ENCODE results near the gene CBX4. TPM values are rescaled to one million over a fixed set of nuclear protein-coding genes. Genes with fewer than 3 reads are reported as not detected.

The CBX4 gene
- total RNA-seq, 6 donors from 2014 or later = 17.0 to 33.3 (median 25.0) TPM

GRCh38 chr17:79806446-79806760, 32.8 kb downstream of the CBX4 start:
- no peak for ATAC-seq (ENCODE audit: low FRiP score in 2 of 2)
- 0 to 12% methylated on average over 1 to 4 of the region's 4 CpGs for WGBS, 2 donors
- peaks cover 32 to 45% (median 39%) of the 10 kb centered on the region in 4 donors for H3K4me1 ChIP-seq

DNA sequence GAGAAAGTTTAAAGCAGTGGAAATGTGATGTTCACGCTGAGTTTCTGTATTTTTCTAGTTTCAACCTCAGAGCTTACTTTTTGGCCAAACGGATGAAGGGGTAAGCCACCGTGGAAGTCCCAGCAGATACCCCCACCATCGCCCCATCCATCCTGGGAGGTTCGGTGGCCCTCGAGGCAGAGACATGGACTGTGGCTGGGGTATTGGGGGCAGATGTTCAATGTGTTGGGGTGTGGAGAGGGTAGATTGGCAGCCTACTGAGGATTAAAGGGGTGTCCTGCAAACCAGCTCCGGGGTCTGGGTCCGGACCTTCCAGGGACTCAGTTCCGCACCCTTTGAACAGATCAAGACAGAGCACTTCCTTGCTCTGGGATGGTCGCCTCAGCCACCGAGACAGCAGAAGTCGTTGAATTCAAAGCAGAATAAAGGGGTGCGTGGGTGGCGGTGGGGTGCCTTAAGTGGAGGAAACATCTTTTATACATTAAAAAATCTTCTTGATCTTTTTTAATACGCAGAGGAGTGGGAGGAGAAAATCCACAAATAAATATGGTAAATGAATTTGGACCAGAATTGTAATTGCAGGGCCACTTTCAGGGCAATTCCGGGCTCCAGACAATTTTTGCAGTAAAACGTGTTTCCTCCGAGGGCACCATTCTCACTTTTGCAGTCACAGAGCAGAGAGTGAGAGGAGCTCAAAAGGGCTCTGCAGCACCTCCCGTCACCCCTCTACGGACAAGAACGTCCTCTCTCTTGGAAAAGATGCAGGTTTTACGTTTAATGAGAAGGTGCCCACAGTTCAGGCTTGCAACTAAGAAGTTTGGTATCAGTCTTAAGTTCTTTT, 34.2 kb downstream of the CBX4 start:
- Histone ChIP-seq H3K9me3 (no peaks in the 10 kb centered on the region), H3K4me3 (no peak overlapping the region), H3K36me3 (no peaks in the 10 kb centered on the region), H3K27ac (no peak overlapping the region), H3K27me3 (peaks cover 7 to 98% (median 86%) of the 10 kb centered on the region in 4 donors), H3K4me1 (peaks cover 33 to 45% (median 41%) of the 10 kb centered on the region in 4 donors)
- DNase-seq (no peak), ATAC-seq (ENCODE audit: low FRiP score in 2 of 2) (no peak)
- TF ChIP-seq EP300 (IDR thresholded peaks at IDR 0.05) (no peak), POLR2AphosphoS5 (IDR thresholded peaks at IDR 0.05) (no peak)
- TF ChIP-seq, protein P1, sequence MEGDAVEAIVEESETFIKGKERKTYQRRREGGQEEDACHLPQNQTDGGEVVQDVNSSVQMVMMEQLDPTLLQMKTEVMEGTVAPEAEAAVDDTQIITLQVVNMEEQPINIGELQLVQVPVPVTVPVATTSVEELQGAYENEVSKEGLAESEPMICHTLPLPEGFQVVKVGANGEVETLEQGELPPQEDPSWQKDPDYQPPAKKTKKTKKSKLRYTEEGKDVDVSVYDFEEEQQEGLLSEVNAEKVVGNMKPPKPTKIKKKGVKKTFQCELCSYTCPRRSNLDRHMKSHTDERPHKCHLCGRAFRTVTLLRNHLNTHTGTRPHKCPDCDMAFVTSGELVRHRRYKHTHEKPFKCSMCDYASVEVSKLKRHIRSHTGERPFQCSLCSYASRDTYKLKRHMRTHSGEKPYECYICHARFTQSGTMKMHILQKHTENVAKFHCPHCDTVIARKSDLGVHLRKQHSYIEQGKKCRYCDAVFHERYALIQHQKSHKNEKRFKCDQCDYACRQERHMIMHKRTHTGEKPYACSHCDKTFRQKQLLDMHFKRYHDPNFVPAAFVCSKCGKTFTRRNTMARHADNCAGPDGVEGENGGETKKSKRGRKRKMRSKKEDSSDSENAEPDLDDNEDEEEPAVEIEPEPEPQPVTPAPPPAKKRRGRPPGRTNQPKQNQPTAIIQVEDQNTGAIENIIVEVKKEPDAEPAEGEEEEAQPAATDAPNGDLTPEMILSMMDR (IDR thresholded peaks at IDR 0.05) = no peak
- WGBS, 2 donors = 13 to 21% methylated on average over 22 of the region's 22 CpGs

More at GRCh38 chr17:79806446-79806760, 32.8 kb downstream of the CBX4 start:
- Histone ChIP-seq H3K36me3 (no peaks in the 10 kb centered on the region), H3K9me3 (no peaks in the 10 kb centered on the region), H3K27me3 (peaks cover 10 to 98% (median 86%) of the 10 kb centered on the region in 4 donors), H3K4me3 (no peak overlapping the region), H3K27ac (no peak overlapping the region)
- no peak for DNase-seq
- TF ChIP-seq POLR2A (IDR thresholded peaks at IDR 0.05) (no peak), POLR2AphosphoS5 (IDR thresholded peaks at IDR 0.05) (no peak), EP300 (IDR thresholded peaks at IDR 0.05) (no peak)
- TF ChIP-seq, protein P1 (IDR thresholded peaks at IDR 0.05) = no peak

- Histone ChIP-seq H3K27me3 (peaks cover 8 to 98% (median 86%) of the 10 kb centered on the region in 4 donors), H3K36me3 (no peaks in the 10 kb centered on the region), H3K4me3 (peak overlapping the region in 2 of 4 donors; percentile 14 to 19), H3K9me3 (no peaks in the 10 kb centered on the region), H3K4me1 (peaks cover 32 to 46% (median 37%) of the 10 kb centered on the region in 4 donors), H3K27ac (no peak overlapping the region)
- TF ChIP-seq EP300 (IDR thresholded peaks at IDR 0.05) (no peak), POLR2AphosphoS5 (IDR thresholded peaks at IDR 0.05) (no peak), POLR2A (IDR thresholded peaks at IDR 0.05) (no peak)
- TF ChIP-seq, protein P1 (IDR thresholded peaks at IDR 0.05) = no peak
- DNase-seq (peak in 1 of 2 donors; percentile 88), ATAC-seq (ENCODE audit: low FRiP score in 2 of 2) (peak in 1 of 2 donors; percentile 35)
- 0 to 2% methylated on average over 27 to 31 of the region's 76 CpGs for WGBS, 2 donors
Observed at GRCh38 chr17:79803997-79804855, 35.0 kb downstream of the CBX4 start.

GRCh38 chr17:79803421-79803996, 35.7 kb downstream of the CBX4 start:
- TF ChIP-seq POLR2A (IDR thresholded peaks at IDR 0.05) = no peak
- TF ChIP-seq, protein P1 (IDR thresholded peaks at IDR 0.05) = no peak
- TF ChIP-seq EP300 (IDR thresholded peaks at IDR 0.05) = no peak
- TF ChIP-seq POLR2AphosphoS5 (IDR thresholded peaks at IDR 0.05) = no peak
- Histone ChIP-seq H3K4me3 (no peak overlapping the region), H3K27ac (no peak overlapping the region), H3K36me3 (no peaks in the 10 kb centered on the region), H3K9me3 (no peaks in the 10 kb centered on the region), H3K4me1 (peaks cover 39 to 53% (median 43%) of the 10 kb centered on the region in 4 donors), H3K27me3 (peaks cover 8 to 99% (median 85%) of the 10 kb centered on the region in 4 donors)
- DNase-seq (peak in 1 of 2 donors; percentile 36), ATAC-seq (ENCODE audit: low FRiP score in 2 of 2) (no peak)
- WGBS, 2 donors = 11 to 17% methylated on average over 14 to 24 of the region's 31 CpGs

All from upper lobe of left lung (tissue), 6 donors.